IPS-NIHi7 (cell line): ENCODE results near the gene SV2A.
A peak's percentile ranks its signal among the peaks of the same experiment; 100 is the strongest.

Experiments used
- DNase-seq: peaks from one replicate; pipeline ENCODE4 v3.0.0; 2012; ENCODE audit warnings: mixed read lengths; ENCODE audit errors: extremely low spot score

The SV2A gene

GRCh38 chr1:149931212-149931790 is 13.7 kb upstream of the SV2A start:
- DNase-seq: no peak

- DNase-seq: no peak
Measured at GRCh38 chr1:149929856-149930255, 12.2 kb upstream of the SV2A start.

DNA sequence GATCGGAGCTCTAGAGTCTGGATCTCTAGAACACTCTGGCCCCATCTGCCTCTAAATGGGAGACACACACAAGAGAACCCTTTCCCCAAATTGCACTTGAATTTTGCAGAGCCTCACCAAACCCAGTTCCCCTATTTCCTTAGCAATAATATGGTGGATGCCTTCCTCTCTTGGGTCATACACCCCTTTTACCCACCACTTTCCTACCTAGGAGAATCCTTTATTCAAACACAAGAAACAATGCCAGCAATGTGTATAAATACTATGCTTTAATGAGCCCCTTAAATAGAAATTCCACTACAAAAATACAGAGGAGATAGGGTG is 10.7 kb upstream of the SV2A start:
- DNase-seq: no peak

DNA sequence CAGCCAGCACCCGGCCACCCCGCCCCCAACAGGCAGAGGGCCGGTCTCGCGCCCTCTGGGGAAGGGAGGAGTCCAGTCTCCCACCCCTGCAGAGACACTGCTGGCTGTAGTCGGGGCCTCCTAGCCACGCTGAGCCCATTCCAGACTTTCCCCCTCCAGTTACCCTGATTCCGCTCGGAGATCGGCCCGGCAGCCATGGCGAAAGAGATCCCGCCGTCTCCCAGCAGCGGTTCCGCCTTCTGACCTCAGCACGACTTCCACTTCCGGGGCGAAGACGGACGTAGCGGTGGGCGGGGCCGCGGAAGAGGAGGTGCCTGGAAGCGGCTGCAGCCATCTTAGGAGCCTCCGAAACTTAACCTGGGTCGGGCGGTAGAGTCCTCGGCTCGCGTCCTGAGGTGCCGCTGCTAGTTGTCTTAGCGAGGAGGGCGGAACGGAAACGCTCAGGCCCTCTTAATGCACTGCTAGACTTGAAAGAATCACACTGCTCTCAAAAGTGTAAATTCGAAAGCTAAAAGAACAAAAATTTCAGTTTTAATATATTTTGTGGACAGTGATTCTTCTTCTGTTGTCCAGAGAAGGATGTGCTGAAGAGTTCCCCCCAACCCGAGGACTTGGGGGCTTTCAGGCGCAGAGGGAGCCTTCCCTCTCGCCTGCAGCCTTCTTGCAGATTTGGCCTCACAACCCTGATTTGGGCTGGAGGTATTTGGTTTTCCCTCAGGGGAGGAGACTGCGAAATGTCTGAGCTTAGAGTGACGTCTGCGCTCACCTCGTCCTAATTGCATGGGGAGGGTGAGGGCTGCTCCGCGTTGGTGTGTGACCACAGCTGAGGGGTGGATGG is 10.1 kb upstream of the SV2A start, which contains the start of gene SF3B4:
SF3B4 (minus strand) TSS at position 241 of the 838 bp plus-strand sequence; CDS start at position 197, 44 bp downstream.
- DNase-seq: peak; percentile 90

- no peak for DNase-seq
Measured at GRCh38 chr1:149927056-149927562, 9.5 kb upstream of the SV2A start.

DNA sequence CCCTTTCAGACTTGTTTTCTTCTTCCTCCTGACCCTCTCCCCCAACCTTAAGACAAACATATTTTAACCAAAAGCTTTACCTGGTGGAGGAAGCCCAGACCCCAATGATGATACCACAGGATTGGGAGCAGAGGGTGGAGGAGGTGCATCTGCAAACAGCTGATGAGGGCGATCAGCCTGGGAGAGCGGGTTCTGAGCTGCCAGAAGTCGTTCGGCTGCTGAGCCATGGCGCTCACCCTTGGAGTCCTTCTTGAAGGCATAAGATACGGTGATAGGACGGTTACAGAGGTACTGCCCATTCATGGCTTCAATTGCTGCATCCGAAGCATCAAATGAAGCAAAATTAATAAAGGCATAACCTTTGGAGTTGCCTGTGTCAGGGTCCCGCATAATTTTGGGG is 8.7 kb upstream of the SV2A start:
- no peak for DNase-seq

DNA sequence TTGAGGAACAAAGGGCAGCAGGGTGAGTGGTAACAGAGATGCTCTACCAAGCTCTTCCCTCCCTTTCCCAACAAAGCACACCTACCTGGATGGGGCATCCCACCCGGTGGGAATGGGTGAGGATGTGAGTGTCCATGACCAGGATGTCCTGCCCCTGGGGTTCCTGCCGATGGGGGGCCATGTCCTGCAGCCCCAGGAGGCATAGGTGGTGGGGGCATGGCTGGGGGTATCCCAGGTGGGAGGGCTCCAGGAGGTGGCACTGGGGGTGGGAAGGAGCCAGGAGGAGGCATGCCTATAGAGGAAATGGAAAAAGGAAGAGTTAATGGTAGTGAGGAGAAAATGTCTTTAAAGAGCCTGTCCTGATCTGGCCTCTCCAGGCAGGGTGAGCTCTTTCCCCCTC is 8.1 kb upstream of the SV2A start:
- no peak for DNase-seq

- DNase-seq: no peak
Measured at GRCh38 chr1:149925345-149925744, 7.7 kb upstream of the SV2A start.

DNA sequence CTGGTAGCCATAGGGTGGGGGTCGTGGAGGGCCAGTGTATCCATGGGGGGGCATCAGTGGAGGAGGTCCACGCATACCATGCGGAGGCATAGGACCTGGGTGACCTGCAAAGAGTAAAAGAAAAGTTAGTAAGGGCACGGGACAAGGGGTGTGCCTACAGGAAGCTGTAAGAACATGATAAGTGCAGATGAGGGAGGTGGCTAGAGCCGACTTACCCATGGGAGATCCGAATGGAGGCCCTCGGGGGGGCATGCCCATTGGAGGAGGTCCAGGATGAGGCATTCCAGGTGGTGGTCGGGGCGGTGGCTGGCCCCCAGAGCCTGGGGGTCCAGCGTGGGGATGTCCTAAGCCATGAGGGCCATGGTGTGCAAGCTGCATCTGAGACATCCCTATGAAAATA is 6.0 kb upstream of the SV2A start:
- no peak for DNase-seq

DNA sequence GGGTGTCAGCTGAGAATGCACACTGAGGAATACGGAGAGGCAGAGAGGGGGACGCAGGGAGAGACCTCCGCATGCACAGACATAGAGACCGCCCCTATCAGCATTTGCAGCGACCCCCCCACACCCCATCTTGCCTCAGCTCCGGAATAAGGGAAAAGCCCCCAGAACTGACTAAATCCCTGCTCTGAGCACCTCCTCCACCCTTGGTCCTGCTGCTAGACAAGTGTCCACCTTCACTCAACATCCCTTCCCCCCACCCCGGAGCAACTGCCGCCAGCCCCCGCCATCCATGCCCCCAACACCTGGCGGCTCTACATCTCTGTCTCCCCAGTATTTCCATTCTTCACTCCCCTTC is 769 bp downstream of the SV2A start:
- DNase-seq: no peak

GRCh38 chr1:149916193-149916897 is 1.3 kb downstream of the SV2A start:
- no peak for DNase-seq

GRCh38 chr1:149915429-149916192 is 2.0 kb downstream of the SV2A start:
- DNase-seq: no peak

DNA sequence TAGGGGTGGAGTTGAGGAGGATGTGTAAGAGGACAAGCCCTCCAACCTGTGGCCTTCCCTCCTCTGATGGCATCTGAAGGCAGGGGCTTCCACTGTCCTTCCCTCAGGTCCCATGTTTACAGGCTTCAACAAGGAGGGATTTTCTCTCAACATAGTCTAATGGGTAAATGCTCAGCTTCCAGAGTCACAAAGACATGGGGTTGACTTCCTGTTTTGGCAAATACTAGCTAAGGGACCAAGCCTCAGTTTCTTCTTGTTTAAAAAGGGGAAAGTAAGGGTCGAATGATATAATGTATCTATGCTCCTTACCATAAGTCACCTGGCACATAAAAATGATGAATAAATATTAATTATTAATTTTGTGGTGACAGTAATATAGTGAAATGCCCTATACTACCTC is 3.1 kb downstream of the SV2A start:
- no peak for DNase-seq

DNA sequence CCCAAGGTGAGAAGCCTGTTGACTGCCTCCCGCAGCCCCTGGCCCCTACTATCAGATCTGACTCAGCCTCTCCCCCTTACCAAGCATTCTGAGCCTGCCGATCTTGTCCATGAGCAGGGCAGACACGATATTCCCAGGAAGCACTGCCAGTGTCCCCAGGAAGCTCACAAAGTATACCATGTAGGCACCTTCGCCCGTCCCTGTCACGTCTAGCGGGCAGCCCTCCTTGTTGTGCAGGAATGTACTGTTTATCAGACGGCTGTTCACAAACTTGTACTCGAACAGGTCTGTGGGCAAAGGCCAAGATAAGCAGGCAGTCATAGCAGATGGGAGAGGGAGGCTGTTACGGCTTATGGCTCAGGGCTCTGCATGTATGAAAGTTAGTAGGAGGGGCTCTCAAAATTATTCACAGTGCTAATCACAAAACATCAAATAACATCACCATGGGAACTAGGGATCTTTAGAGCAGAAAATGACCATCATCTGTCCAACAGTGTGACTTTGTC is 11.0 kb downstream of the SV2A start:
- no peak for DNase-seq

DNA sequence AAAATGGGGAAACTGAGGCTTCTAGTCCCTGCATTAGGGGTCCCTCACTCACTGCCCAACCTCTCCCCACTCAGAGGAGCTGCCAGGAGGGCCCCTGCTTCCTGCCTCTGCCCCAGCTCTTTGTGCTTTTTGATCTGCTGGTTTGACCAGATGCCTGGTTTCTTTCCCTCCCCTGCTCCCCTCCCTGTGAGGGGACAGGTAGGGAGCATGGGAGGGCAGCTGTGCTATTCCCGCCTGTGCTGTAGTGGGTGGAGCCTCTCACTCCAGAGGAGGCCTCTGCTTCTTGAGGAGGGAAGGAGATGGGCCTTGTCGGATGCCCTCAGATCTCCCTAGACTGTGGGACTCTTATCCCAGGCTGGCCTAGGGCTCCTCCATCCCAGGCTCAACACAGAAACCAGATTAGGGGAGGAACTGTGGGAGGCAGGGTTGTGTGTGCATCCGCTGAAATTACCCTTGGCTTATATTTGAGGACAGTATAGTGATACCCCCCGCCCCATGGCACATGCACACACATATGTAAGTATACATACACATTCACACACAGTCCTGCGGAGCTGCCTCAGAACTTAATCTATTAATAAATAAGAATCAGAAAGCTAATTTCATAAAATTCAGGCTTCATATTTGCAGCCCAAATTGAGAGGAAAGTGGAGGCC is 13.7 kb downstream of the SV2A start:
- peak; percentile 51 for DNase-seq

DNA sequence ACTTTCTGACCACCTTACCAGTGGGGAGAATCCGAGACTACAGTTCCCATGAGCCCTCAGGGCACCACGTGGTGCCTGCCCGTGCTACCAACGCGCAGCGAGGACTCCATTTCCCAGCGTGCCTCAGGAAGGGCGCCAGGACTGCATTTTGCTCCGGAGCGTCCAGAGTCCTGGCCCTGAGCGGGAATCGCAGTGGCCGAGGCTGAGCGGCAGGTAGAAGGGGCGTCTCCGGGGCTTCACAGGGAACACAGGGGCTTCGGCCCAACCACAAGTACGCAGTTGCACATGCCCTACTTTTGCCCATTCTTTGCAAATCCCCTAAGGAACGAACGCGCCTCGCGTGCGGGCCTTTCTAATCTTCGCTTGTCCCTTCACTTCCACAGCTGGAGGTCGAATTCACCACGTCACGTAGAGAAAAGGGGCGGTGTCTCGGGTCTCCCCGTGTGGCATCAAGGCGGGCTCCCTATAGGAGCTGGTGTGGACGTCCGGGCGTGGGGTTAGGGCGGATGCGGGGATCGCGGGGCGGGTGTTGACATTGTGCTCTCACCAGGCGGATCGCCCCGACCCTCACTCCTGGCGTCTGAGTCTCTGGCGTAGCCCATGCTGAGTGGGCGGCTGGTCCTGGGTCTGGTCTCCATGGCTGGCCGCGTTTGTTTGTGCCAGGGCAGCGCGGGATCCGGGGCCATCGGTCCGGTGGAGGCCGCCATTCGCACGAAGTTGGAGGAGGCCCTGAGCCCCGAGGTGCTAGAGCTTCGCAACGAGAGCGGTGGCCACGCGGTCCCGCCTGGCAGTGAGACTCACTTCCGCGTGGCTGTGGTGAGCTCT is 18.0 kb downstream of the SV2A start, which contains the start of gene BOLA1:
BOLA1 (plus strand) TSS at position 109 of the 825 bp plus-strand sequence; CDS start at position 601, 492 bp downstream.
- DNase-seq: peak; percentile 96

DNA sequence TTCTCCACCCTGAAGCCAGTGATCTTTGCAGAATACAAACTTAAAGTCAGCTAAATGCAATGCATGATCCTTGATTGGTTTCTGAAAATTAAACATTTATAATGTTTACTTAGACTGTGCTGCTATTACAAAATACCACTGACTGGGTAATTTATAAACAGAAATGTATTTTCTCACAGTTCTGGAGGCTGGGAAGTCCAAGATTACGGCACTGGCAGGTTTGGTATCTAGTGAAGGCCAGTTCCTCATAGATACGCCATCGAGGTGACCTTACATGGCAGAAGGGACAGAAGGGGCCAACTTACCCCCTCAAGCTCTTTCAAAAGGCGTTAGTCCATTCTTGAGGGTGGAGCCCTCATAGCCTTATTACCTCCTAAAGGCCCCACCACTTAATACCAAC is 21.1 kb downstream of the SV2A start:
- no peak for DNase-seq

DNA sequence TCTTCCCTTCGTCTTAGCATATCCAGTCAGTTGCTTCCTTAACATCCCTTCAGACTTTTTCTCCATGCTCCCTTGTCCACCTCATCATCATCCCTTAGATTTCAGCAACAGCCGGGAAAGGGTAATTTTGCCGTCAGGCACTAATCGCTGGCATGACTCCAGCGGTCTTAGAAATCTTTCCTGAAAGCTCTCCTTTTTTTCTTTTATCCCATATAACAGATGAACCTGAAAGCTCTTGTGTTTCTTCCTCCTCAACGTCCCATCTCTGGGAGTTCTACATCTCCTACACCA is 28.7 kb downstream of the SV2A start:
- no peak for DNase-seq

DNA sequence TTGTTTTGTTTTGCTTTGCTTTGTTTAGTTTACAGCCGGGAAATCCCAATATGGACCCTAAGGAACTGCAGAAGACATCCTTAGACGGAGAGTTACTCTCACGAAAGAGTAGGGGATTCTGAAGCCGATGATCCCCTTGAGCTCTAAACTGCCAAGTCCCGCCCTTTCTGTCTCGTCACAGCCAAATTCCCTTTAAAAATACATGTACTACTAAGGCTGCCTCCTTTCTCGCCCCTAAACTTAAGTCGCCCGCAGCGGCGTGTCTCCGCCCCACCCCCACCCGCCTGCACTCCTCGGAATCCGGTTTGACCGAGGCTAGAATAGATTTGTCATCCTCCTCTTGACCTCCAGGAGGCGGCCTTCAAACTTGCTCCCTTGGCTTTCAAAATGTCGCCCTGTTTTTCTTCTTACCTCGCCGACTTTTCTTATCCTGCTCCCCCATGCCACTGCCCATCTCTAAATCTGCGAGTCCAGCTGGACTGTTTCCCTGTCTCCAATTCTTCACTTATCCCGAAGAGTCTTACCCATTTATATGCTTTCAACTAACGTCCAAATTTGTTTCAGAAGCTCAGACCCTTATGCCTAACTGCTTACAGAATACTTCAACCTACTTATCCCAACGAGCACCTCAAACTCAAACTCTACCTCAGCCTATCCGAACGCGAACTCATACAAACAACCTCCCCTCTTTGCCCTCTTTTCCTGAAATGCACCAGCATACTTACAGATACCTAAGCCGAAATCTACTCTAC is 29.2 kb downstream of the SV2A start:
- DNase-seq: peak; percentile 69
